ENCODE measurements around the gene NFIL3. TPM values are rescaled to one million over a fixed set of nuclear protein-coding genes. Genes with fewer than 3 reads are reported as not detected.
A peak's percentile ranks its signal among the peaks of the same experiment; 100 is the strongest.
"Not testable (repeated sequence)": the region's sequence is repeated elsewhere in the genome, so short reads cannot be mapped to it uniquely, and the experiment has no call there.

The NFIL3 gene
- total RNA-seq, 1 donor from 2014 or later, result 132 TPM

DNA sequence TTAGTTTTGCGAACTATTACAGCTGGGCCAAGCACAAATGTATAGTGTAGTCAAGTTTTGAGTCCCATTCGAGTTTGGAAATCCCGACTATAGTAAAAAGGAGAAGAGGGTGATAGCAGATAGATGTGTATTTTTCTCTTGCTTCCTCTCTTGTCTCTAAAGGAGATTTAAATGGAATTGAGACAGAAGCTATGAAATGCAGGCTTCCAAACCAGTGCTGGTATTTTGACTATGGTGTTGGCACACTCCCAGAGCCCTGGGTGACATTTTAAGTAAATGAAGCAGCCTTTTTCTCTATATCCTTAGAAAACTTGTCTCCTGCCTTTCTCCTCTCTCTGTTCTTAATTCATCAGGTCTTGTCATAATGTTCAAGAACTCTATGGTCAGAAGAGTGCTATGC, 44.2 kb downstream of the NFIL3 start:
- Histone ChIP-seq H3K4me1 (no peaks in the 10 kb centered on the region), H3K27me3 (no peaks in the 10 kb centered on the region), H3K4me3 (no peak overlapping the region), H3K27ac (no peak overlapping the region), H3K9me3 (no peaks in the 10 kb centered on the region), H3K36me3 (no peaks in the 10 kb centered on the region)
- intact Hi-C loops (cut with DNase I), result no loop called here
- TF ChIP-seq POLR2AphosphoS5 (IDR thresholded peaks at IDR 0.05; ENCODE audit: insufficient read depth in 1 of 2, low read depth in 1 of 2) (no peak), POLR2A (IDR thresholded peaks at IDR 0.05) (no peak), CTCF (IDR thresholded peaks at IDR 0.05) (no peak)
- DNase-seq (ENCODE audit: extremely low spot score in 2 of 2), result no peak

DNA sequence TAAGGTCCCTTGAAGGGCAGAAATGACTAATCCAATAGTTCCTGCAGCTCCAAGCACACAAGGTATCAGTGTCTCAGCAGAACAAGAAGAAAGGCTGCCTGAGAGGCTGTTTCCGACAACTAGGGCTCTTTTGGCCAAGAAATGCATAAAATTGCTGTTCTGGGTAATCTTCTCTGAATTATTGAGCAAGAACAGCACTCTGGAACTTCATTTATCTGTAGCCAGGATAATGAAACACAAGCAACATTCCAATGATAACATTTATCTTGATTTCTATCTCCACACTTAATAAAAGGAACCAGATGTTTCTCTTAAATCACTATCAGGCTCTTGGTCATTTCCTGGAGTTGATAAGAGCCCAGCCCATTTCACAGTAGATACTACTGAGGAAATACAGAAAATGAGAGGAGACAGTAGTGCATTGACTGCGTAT, 44.9 kb downstream of the NFIL3 start:
- no peaks in the 10 kb centered on the region for H3K27me3 ChIP-seq
- H3K27ac ChIP-seq, result no peak overlapping the region
- no peak overlapping the region for H3K4me3 ChIP-seq
- no peaks in the 10 kb centered on the region for H3K9me3 ChIP-seq
- H3K36me3 ChIP-seq, result no peaks in the 10 kb centered on the region
- intact Hi-C loops (cut with DNase I), result no loop called here
- H3K4me1 ChIP-seq, result no peaks in the 10 kb centered on the region
- no peak for TF ChIP-seq CTCF (IDR thresholded peaks at IDR 0.05)
- no peak for TF ChIP-seq POLR2A (IDR thresholded peaks at IDR 0.05)
- TF ChIP-seq POLR2AphosphoS5 (IDR thresholded peaks at IDR 0.05; ENCODE audit: insufficient read depth in 1 of 2, low read depth in 1 of 2), result peak in 1 of 2 donors; percentile 23
- DNase-seq (ENCODE audit: extremely low spot score in 2 of 2), result no peak

- H3K4me3 ChIP-seq; H3K36me3 ChIP-seq; intact Hi-C loops (cut with DNase I); H3K9me3 ChIP-seq; H3K27me3 ChIP-seq; H3K27ac ChIP-seq; DNase-seq (ENCODE audit: extremely low spot score in 2 of 2); H3K4me1 ChIP-seq: not testable (repeated sequence)
Observed at GRCh38 chr9:91378054-91378453, 45.6 kb downstream of the NFIL3 start.

- intact Hi-C loops (cut with DNase I), result no loop called here
- no peak for TF ChIP-seq POLR2A (IDR thresholded peaks at IDR 0.05)
- TF ChIP-seq POLR2AphosphoS5 (IDR thresholded peaks at IDR 0.05; ENCODE audit: insufficient read depth in 1 of 2, low read depth in 1 of 2), result no peak
- TF ChIP-seq CTCF (IDR thresholded peaks at IDR 0.05), result no peak
- H3K4me3 ChIP-seq, result no peak overlapping the region
- H3K36me3 ChIP-seq, result no peaks in the 10 kb centered on the region
- no peaks in the 10 kb centered on the region for H3K9me3 ChIP-seq
- H3K4me1 ChIP-seq, result no peaks in the 10 kb centered on the region
- no peak for DNase-seq (ENCODE audit: extremely low spot score in 2 of 2)
- H3K27me3 ChIP-seq, result no peaks in the 10 kb centered on the region
- no peak overlapping the region for H3K27ac ChIP-seq
Observed at GRCh38 chr9:91376239-91376638, 47.4 kb downstream of the NFIL3 start.

- Histone ChIP-seq H3K4me3 (no peak overlapping the region), H3K36me3 (no peaks in the 10 kb centered on the region), H3K27me3 (no peaks in the 10 kb centered on the region), H3K9me3 (no peaks in the 10 kb centered on the region), H3K4me1 (no peaks in the 10 kb centered on the region), H3K27ac (no peak overlapping the region)
- TF ChIP-seq POLR2AphosphoS5 (IDR thresholded peaks at IDR 0.05; ENCODE audit: insufficient read depth in 1 of 2, low read depth in 1 of 2) (no peak), CTCF (IDR thresholded peaks at IDR 0.05) (no peak), POLR2A (IDR thresholded peaks at IDR 0.05) (no peak)
- intact Hi-C loops (cut with DNase I), result no loop called here
- no peak for DNase-seq (ENCODE audit: extremely low spot score in 2 of 2)
Observed at GRCh38 chr9:91374939-91375338, 48.7 kb downstream of the NFIL3 start.

- H3K27me3 ChIP-seq, result no peaks in the 10 kb centered on the region
- TF ChIP-seq POLR2AphosphoS5 (IDR thresholded peaks at IDR 0.05; ENCODE audit: insufficient read depth in 1 of 2, low read depth in 1 of 2) (no peak), POLR2A (IDR thresholded peaks at IDR 0.05) (no peak), CTCF (IDR thresholded peaks at IDR 0.05) (no peak)
- no peaks in the 10 kb centered on the region for H3K4me1 ChIP-seq
- no peaks in the 10 kb centered on the region for H3K9me3 ChIP-seq
- intact Hi-C loops (cut with DNase I), result no loop called here
- H3K36me3 ChIP-seq, result no peaks in the 10 kb centered on the region
- DNase-seq (ENCODE audit: extremely low spot score in 2 of 2), result no peak
- no peak overlapping the region for H3K4me3 ChIP-seq
- H3K27ac ChIP-seq, result no peak overlapping the region
Observed at GRCh38 chr9:91371894-91372293, 51.7 kb downstream of the NFIL3 start.

DNA sequence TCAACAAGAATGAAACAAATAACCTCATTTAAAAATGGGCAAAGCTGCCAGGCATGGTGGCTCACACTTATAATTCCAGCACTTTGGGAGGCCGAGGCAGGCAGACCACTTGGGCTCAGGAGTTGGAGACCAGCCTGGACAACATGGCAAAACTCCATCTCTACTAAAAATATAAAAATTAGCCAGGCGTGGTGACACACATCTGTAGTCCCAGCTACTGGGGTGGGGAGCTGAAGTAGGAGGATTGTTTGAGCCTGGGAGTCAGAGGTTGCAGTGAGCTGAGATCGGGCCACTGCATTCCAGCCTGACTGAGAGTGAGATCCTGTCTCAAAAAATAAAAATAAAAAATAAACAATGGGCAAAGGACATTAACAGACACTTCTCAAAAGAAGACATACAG, 53.6 kb downstream of the NFIL3 start:
- intact Hi-C loops (cut with DNase I); H3K4me3 ChIP-seq; H3K4me1 ChIP-seq; H3K36me3 ChIP-seq; H3K27me3 ChIP-seq; DNase-seq (ENCODE audit: extremely low spot score in 2 of 2); H3K9me3 ChIP-seq; H3K27ac ChIP-seq: not testable (repeated sequence)
